HG03039 (cell line): ENCODE data around the gene SS18L1.
A peak's percentile ranks its signal among the peaks of the same experiment; 100 is the strongest.

Source experiments
- ATAC-seq: cut with Tn5 transposase; IDR thresholded peaks from one replicate; pipeline ENCODE4 v1.9.1; 2021; ENCODE audit warnings: mild to moderate bottlenecking, moderate library complexity; ENCODE audit not compliant: unreplicated experiment

Gene SS18L1

GRCh38 chr20:62119591-62120364 is 23.8 kb upstream of the SS18L1 start:
- no peak for ATAC-seq

GRCh38 chr20:62120365-62120762 is 23.2 kb upstream of the SS18L1 start:
- ATAC-seq: no peak

DNA sequence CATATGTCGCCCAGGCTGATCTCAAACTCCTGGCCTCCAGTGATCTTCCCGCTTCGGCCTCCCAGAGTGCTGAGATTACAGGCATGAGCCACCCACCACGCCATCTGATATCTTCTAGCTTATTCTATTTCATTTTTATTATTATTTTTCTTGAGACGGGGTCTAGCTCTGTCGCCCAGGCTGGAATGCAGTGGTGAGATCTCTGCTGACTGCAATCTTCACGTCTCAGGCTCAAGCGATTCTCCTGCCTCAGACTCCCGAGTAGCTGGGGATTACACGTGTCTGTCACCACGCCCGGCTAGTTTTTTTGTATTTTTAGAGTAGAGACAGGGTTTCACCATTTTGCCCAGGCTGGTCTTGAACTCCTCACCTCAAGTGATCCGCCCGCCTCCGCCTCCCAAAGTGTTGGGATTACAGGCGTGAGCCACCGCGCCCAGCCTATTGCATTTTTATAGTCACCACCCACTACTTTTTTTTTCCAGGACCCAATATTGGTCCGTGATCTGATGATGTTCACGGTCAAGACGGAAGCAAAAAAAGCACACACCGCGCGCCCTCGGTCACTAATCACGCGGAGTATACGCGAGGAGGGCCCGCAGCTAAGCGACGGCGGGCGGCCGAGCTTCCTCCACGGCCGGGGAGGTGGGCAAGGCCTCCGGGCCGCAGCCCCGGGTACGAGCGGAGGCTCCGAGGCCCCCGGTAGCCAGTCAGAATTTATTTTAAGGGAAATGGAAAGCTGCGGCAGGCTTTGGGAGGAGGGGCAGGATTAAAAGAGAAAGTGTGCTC is 22.4 kb upstream of the SS18L1 start:
- ATAC-seq: no peak

DNA sequence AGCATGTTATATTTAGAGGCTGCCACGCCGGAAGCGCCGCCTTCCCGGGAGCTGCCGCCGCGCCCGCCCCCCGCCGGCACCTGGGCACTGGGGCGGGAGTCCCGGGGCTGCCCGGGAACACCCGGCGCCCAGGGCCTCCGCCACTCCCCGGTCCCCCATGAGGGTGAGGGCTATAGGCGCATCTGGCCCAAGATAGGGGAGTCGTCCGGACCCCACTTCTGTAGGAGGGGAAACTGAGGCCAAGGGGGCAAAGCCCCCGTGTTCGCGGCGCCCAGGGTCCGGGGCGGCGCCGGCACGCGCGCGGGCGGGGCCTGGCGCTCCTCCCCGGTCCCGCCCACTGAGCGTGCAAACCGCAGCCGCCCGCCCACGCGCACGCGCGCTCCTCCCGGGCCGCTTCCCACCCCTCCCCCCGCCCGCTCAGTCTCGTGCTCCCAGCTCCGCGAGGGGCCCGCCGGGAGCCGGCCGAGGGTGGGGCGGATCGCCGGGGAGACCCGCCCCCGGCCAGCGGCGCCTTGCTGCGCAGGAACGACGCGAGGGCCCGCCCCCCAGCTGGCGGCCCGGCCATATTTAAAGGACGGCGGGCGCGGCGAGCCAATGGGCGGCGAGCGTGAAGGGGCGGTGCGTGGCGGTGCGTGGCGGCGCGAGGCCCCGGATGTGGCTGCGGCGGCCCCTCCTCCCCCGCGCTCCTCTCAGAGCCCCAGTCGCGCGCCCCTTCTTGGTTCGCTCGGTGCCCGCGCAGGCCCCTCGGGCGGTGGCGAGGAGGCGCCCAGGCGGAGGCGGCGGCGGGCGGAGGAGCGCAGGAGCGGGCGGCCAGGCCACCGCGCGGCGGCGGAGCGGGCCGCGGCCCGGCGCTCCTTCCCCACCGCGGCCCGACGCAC is 21.6 kb upstream of the SS18L1 start, which contains the start of gene LSM14B:
Gene LSM14B (plus strand): TSS at position 700 of the 878 bp plus-strand sequence. CDS start 192 bp downstream, outside the sequence.
- peak; percentile 70 for ATAC-seq

GRCh38 chr20:62122654-62123449 is 20.7 kb upstream of the SS18L1 start:
- peak; percentile 20 for ATAC-seq

- ATAC-seq: no peak
These were observed 20.0 kb upstream of the SS18L1 start for GRCh38 chr20:62123450-62124118.

DNA sequence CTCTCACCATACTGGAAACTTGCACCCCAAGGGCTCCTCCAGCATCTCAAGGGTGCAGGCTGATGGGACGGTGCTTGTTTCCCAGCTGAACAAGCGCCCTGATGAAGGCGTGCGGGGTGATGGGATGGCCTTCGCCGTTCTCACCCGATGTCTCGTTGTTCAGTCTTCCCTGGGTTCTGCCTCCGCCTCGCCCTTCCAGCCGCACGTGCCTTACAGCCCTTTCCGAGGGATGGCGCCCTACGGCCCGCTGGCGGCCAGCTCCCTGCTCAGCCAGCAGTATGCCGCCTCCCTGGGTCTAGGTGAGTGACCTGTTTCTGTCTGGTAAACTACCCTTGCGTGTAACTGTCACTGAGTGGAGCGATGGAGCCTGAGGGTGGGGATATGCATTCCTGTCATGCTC is 17.4 kb upstream of the SS18L1 start:
- ATAC-seq: no peak

GRCh38 chr20:62127799-62128198 is 15.8 kb upstream of the SS18L1 start:
- ATAC-seq: no peak

GRCh38 chr20:62128502-62128901 is 15.1 kb upstream of the SS18L1 start:
- ATAC-seq: no peak

GRCh38 chr20:62129731-62130531 is 13.6 kb upstream of the SS18L1 start:
- ATAC-seq: no peak

DNA sequence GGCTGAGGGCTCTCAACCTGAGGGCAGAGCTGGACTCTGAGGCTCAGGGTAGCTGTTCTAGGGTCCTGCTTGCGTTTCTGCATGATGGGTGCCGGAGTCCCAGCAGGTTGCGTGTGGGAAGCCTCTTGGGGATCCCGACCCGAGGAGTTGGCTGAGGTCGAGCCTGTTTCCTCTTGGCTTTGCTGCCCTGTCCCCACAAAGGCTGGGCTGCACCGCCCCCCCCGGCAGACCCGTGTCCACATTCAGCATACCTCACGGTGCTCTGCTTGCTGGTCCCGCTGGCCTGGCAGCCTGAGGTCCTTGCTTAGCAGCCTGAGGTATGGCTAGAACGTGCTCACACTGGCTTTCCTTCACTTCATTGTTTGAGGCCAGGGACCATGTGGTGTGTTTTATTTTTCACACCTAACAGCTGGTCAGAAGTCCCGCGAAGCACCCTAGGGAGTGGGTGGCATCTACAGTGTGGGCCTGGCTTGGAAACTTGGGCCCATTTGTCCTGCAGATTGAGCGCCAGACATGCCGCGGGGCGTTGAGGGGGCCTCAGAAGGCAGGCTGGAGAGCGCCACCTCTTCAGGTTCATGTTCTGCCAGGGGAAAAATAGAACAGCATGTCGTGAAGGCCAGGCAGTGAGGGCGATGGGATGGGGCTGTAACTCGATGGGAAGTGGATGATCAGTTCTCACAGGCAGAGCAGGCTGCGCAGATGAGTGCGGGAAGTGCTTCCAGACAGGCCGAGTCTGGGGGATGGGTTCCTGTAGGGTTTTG is 11.8 kb upstream of the SS18L1 start:
- ATAC-seq: no peak

- ATAC-seq: no peak
These were observed 11.1 kb upstream of the SS18L1 start for GRCh38 chr20:62132421-62132820.

- ATAC-seq: no peak
These were observed 10.3 kb upstream of the SS18L1 start for GRCh38 chr20:62133051-62133845.

- no peak for ATAC-seq
These were observed 9.7 kb upstream of the SS18L1 start for GRCh38 chr20:62133864-62134263.

- no peak for ATAC-seq
These were observed 8.8 kb upstream of the SS18L1 start for GRCh38 chr20:62134735-62135231.

DNA sequence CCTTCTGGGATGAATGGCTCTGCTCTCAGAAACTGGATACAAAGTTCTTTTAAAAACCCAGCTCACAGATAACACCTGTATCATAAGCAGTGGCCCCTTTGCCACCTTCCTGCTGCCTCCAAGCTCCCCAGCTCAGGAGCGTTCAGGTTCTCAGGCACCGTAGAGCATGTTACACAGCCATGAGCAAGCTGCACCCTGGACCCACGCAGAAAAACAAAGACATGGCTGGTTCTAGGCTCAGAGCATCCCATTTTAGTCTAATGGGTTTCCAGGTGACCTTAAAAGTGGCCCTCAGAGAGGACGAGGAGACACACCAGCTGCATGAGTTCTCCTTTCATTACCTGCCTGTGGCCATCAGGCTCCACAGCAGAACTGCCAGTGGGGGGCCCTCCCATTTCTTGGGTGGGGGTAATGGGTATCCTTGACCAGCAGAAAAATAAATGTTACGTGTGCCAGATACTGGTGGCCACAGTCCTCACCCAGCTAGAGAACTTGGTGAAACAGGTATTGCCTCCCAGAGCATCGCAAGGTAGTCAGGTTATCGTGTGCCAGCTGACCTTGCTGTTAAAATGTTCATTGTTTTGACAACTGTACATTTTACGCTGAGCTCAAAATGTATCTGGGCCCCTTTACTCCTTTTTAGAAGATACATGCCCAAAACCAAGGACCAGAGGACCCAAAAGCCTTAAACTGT is 7.8 kb upstream of the SS18L1 start:
- ATAC-seq: no peak
